ENCODE measurements around the gene PHLDB1.
A peak's percentile ranks its signal among the peaks of the same experiment; 100 is the strongest.

PHLDB1 gene

DNA sequence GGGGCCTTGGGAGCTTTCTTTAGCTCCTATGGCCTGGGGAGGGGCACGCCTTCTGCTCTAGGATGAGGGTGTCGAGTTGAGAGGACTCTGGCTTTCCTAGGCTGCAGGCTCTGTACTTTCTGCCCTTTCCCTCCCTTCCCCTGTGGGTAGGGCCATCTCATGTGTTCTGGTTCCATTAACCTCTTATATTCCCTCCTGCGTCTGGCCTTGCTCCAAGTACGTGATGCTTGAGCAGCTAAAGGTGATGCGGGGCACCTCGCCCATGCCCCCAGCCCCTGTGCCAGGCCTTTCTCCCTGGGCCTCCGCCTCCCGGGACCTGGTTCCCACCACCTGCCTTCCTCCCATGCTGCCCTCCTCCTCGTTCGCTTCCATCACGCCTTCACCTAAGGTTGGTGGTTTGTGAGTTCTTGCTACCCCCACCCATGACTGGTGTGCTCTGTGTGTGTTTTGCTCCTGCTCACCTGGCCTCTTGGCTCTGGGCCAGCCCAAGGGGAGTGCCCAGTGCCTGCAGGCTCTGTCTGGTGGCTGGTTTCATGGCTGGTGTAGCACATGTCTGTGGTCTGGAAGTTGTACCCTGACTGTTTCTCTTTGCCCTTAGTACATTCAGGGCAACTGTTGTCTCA is 34.1 kb downstream of the PHLDB1 start:
- no peak for DNase-seq

DNA sequence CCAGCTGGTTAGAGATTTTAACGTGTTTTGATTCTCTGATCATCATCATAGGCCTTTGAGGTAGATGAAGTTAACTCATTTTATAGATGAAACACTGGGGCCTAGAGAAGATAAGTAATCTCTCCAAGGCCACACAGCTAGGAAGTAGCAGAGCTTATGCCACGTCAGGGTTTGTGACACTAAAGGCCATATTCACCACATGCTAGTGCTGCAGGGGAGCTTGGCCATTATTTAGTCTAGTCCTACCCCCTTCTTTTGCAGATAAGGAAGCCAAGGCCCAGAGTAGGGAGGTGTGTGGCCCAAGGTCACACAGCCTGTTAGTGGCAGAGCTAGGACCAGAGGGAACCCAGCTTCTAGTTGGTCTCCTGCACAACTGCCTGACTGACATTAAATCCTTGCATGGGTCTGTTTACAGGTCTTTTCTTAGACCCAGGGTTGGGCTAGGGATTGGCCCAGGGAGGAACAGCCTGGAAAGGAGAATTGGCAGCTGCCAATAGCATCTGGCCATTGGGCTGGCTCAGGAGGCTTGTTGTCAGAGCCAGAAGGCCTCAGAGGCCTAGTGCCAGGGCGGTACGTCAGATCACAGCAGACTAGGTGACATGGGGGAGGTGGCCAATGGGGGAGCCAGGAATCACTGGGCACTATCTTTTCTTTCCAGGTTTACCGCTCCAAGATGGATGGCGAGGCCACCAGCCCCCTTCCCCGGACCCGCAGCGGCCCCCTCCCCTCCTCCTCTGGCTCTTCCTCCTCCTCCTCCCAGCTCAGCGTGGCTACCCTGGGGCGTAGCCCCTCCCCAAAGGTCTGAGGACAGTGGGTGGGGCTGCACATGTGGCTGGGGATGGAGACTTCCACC is 36.0 kb downstream of the PHLDB1 start:
- DNase-seq, result no peak

DNA sequence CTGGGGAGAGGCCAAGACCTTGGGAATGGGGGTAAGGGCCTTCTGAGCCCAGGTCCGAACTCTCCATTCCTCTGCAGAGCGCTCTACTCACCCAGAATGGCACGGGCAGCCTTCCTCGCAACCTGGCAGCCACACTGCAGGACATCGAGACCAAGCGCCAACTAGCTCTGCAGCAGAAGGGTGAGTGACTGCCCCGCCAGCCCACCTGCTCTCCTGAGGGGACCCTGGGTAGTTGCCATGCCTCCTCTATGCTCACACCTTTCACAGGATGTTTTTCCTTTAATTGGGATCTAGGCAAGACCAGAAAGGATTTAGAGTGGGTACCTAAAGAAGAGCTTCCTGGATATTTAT is 36.6 kb downstream of the PHLDB1 start:
- no peak for DNase-seq

DNA sequence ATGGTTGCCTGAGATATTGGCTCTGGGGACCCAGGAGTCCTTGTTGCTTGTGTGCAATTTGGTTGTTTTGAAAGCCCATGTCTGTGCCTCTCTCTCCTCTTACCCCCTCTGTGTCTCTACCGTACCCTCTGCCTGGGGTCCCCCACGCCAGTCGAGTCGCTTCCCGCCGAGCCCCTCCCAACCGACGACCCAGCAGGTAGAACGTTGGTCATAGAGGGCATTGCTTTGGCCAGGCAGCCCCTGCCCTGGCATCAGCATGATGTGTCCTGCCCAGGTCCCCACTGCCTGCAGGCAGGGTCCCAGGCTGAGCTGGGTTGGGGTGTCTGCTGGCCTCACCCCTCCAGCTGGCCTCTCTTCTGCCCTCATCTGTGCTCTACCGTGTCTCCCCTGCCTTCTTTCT is 37.1 kb downstream of the PHLDB1 start:
- no peak for DNase-seq

DNA sequence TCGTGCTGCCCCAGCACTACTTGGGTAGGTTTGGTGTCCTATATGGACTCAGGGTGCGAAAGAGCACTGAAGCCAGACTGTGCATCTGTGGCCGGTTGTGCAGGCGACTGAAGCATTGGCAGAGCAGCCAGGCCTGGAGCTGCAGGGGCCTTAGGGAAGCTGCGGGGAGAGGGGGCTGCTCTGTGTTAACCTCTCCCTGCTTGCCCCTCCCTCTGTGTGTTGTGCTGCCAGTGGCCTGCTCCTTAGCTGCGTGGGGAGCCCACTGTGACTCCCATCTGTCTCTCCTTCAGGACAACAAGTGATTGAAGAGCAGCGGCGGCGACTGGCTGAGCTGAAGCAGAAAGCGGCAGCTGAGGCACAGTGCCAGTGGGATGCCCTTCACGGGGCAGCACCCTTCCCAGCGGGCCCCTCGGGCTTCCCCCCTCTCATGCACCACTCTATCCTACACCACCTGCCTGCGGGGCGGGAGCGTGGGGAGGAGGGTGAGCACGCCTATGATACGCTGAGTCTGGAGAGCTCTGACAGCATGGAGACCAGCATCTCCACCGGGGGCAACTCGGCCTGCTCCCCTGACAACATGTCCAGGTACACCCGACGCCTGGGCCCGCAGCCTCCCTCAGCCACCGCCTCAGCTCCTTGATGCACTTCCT is 37.8 kb downstream of the PHLDB1 start:
- DNase-seq, result no peak

DNA sequence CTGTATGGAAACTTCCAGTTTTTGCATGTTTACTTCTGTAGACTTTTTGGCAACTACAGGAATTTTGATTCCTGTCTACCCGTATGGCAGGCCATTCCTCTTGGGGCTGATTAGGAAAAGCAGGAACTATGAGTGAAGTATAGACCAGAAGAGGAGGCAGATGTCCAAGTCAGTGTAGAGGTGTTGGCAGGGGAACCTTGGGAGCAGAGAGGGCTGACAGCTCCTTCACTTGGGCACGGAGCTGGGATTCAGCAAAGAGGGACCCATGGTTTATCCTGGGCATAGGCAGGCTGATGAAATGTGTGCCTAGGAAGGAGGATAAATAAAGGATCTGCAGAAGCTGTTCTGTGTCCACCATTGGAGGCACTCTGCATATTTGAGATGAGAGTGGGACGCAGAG is 39.0 kb downstream of the PHLDB1 start:
- no peak for DNase-seq

DNA sequence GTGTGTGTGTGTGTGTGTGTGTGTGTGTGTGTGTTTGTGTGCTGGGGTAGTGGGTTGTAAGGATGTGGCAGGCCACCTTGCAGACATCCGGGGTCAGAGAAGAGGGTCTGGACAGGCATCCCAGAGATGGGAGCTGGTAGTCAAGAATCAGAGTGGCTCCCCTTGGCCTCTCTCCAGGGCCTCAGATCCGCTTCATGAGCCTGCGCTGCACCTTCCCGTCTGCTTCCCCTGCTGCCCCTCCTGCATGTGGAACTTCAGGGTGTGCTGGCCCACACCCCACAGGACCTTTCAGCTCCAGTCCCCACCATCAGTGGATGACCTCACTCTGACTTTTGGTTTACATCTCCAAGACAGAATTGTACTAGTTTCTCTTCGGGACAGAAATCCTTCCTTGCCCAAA is 40.9 kb downstream of the PHLDB1 start:
- DNase-seq, result no peak

DNA sequence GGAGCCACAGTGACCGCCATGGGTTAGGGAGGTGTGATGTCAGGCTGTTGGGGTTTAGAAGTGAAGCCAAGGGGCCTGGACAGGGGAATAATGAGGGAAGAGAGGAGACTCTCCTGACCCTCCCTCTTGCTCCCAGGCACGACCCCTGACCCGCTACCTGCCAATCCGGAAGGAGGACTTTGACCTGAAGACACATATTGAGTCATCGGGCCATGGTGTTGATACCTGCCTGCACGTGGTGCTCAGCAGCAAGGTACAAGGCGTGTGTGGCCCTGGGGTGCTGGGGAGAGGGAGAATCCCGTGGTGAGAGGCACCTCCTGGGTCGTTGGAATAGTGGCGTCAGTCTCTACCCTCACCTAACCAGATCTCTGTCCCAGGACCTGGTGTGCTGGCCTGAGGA is 42.5 kb downstream of the PHLDB1 start:
- DNase-seq, result no peak

DNA sequence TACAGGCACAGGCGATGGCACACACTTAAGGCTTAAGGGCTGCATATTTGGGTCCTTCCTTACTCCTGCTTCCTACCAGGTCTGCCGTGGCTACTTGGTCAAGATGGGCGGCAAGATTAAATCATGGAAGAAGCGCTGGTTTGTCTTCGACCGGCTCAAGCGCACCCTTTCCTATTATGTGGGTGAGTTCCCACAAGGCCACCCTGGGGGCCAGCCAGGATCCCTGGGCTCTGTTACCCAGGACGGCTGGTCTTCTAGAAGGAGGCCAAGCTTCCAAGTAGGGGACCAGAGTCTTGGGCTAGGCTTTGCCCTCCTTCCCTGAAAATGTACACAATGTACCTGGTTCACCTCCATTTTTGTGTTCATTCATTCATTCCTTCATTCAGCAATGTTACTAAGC is 43.0 kb downstream of the PHLDB1 start:
- DNase-seq, result no peak

DNA sequence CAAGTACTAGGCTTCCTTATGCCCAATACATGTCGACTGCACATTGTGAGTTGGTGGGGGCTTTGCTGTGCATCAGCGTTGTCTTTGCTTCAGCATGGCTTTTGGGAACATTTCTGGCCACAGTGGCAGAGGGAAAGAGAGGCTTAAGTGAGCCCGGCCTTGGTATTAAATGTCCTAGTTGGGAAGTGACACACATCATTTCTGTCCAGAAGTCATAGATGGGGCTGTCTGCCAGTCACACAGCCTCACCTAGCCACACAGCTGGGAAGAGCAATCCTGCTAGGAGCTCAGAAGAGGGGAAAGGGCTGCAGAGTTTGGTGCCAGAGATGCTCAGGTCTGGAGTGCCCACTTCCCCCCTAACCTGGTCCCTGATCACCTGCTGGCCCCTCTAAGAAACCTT is 44.4 kb downstream of the PHLDB1 start:
- no peak for DNase-seq

DNA sequence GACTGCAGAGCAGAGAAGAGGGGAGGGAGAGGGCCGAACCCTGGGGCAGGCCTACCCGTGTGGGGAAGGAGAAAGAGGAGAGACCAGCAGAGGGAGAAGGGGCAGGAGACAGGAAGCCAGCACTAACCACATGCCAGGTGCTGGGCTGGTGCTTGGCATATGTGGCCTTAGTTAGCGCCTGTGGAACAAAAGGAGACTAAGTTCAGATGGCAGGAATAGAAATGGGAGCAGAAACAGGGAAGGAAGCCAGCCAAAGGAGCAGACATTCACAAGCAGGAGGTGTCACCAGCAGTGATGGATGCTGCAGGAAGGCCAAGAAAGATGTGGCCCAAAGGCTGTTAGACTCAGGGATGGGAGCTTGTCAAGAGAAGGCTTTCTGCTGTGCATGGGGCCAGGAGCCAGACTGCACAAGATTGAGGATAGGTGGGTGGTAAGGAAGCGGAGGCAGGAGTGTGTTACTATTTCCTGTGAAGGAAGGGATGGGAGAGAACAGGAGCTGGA is 45.3 kb downstream of the PHLDB1 start:
- no peak for DNase-seq

DNA sequence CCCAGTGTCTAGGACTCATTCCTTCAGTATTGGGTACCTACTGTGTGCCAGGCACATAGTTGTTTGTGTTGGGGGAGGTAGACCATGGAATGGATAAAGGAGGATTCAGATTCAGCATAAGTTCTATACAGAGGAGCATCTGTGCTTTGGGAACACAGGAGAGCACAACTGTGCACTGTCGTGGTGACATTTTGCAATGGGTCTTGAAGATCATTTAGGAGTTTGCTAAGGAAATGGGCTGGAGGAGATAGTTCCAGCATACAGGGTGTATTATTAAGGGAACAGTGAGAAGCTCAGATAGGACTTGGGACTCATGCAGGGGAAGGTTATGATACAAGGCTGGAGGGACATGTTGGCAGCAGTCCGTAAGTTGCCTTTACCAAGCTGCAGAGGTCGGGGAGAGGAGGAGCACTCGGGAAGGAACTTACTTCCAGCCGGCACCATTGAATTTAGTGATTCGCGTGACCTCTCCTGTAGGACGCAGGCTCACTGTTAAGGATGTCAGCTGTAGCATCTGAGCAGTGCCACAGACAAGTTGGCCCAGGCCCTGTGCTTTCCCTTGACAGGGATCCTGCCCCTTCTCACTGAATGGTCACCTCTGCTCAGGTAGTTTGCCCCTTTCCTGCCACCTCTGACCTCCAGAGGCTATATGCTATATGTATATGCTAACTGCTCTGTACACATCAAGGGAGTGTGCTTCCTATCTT is 46.4 kb downstream of the PHLDB1 start:
- DNase-seq, result no peak

DNA sequence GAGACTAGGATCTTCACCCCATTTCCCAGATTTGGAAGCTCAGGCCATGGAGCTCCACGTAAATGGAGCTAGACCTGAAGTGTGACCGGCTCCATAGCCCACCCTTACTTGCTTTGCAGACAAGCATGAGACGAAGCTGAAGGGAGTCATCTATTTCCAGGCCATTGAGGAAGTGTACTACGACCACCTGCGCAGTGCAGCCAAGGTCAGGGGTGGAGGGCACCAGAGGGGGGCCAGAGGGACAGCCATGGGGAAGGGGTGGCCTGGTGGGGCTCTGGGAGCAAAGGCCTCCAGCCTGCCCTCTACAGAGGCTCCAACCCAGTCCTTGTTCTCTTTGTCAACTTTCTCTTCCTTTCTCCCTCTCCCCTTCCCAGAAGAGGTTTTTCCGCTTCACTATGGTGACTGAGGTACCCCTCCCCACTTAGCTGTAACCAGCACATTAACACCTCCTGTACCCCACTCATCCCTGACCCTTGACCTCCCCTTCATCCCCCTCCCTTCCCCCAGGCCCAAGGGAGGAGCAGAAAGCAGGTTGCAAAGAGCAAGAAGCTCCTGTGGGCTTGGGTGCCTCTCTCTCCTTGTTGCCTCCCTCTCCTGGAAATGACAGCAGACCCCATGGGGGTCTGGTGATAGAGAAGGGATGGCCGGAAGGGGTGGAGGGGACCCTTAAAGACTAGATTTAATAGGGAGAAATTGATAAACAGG is 48.2 kb downstream of the PHLDB1 start:
- DNase-seq, result no peak

DNA sequence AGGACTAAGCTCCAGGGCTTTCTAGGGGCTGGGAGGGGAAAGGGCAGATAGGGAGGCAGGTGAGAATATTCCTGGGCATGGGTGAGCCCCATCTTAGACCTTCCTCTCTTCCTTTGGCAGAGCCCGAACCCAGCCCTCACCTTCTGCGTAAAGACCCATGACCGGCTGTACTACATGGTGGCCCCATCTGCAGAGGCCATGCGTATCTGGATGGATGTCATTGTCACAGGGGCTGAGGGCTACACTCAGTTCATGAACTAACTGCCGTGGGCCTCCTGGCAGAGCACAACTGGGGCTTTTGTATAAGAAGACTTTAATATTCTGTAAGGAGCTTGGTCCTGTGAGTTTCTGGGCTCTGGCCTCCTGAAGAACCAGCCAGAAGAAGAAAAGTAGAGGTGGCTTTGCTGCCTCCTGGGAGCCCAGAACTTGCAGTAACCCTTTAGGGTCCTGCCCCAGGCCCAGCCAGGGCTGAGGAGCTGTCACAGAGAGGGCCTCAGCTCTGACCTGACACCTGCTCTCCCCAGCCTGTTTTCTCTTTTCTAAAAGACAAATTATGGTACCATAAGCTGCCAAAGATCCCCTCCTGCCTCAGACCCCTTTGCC is 49.2 kb downstream of the PHLDB1 start:
- DNase-seq, result no peak

DNA sequence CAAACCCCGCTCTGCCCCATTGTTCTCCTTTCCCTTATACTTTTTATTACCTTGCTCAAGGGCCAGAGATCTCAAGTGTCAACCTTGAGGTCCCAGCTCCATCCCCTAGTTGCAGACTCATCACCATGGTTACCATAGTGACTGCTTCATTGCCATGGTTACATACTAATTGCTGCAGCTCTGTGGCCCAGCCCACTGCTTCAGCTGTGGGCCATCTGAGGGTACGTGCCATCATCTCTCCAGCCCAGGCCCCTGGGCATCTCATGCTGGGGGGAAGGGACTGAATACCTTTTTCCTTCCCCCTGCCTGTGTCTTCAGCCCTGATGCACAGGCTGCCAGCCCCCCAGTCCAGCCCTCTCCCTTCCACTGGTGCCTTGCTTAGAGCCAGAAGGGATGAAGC is 49.8 kb downstream of the PHLDB1 start:
- DNase-seq, result no peak

DNA sequence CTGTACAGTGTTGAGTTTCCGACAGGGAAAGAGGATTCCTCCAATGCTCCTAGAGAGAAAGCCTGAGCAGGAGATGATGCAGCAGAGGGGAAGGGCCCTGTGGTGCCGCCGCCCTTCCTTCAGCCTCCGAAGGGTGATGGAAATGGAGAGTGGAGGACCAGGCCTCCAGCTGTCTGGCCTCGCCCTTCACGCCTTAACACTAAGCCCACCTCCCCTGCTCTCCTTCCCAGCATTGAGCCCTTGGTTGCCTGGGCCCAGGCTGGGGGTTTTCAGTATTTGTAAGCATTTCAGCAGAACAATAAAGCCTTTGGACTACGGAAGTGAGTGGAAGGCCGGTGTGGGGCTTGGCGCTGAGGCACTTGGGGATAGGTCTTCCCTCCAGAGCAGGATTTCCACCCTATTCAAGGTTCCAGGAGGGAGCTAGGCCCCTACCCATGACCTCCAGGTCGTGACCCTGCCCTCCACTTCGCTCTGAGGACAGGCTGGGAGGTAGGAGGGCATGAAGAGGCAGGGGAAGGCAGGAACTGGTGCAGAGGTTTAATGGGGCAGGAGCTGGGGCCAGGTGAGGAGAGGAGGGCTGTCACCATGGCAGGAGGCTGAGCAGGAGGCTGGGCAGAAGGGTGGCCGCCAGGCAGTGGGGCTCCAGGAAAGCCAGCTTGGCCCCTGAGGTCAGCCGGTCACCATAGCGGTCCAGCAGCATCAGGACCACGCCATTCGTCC is 50.5 kb downstream of the PHLDB1 start:
- DNase-seq, result no peak

DNA sequence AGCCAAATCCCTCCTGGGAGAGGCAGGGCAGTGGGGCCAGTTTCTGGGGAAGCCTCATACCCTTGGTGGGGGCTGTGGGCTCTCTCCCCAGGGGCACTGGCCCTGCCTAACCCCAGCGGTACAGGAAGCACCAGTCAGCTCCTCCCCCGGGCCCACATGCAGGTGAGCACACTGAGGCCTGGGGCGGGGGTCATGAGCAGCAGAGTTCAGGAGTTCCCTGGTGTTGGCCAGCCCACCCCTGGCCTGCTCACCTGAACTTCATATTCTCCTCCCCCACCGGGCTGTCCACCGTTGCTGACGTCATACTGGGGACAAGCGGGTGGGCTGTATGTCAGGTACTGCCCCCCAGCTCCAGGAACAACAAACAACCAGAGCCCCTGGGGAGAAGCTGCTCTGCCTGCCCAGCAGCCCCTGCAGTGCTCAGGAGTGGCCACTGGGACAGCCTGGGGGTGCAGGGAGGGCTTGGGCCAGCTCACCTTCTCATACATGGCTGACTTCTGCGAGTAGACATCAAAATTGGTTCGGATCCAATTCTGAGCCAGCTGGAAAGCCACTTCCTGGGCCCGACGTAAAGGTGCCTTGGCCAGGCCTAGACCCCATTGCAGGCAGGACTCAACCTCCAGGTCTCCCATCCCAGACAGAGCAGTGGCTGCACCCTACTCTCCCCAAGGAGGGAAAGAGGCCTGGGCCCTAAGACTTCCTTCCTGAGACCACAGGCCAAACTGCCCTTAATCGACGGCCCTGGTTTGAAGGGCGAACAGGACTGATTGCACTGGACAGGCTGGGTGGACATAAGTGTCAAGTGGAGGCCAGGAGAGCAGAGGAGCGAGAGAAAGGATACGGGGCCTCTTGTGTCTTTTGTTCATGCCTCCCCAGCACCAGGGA is 51.3 kb downstream of the PHLDB1 start:
- no peak for DNase-seq

DNA sequence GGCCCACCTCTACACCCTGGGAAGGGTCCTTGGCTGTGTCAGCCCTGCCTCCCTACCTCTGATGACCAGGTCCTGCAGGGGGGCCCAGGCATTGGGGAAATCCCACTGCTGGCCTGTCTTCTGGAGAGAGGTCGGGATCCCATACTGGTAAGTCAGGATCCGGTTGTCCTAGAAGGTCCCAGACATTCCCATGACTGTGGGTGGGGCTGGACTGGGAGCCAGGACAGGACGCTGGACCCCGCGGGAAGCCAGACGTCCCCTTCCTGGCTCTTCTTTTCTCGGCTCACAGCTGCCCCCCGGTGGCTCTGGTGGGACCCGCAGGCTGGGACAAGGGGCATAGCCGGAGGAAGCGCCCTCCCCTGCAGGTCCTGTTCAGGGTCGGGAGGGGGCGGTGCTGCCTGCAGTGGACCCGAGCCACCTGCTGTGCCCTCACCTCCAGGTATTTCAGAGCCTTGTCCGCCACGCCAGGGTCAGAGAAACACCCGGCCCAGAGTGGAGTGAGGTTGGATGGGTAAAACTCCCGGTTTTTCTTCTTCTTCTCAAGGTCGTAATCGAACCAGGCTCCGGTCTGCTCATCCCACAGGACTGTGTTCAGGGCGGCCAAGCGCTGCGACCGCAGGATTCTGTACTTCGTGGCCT is 52.0 kb downstream of the PHLDB1 start:
- DNase-seq, result peak; percentile 92

DNA sequence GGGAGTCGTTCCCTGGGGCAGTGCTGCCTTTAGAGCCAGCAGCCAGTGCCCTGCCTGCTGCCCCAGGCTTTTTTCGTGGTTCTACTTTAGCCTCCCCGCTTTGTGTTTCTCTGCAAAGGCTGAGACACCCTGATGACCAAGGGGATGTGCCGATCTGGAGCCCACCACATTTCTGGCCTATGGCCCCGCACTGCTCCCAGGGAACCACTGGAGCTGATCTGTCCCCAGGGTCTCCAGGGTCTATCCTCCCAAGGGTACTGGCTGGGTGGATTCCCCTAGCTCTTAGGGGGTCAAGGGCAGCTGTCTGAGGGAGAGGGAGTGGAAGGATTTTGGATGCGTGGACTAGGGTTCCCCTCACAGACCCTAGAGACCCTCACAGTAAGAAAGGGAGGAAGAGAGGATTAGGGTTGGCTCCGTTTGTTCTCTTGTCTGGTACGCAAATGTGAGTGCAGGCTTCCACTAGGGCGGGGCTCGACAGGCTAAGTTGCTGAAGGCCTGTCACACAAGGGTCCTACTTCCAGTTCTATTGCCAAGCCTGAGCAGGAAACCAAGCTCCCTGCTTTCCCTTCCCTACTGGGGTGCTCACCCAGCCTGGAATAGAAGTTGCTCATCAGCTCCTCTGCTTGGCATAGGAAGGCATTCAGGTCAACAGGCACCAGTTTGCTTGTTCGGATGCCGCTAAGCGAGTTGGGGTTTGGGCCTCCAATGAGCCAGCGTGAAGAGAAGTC is 52.7 kb downstream of the PHLDB1 start:
- no peak for DNase-seq
